MM.1S (cell line): Measurements from ENCODE around the gene XIST.
"Not testable (repeated sequence)": the region's sequence is repeated elsewhere in the genome, so short reads cannot be mapped to it uniquely, and the experiment has no call there.

Experiments
- DNase-seq: peaks from one replicate; pipeline ENCODE4 v3.0.0-alpha.2; 2015
- H2AFZ ChIP-seq: fragments of 300-600 bp; sonication (generic); 2 replicates; pipeline ENCODE4 v1.6.0; 2016; ENCODE audit warnings: antibody characterized with exemption, low read length
- H3F3A ChIP-seq: fragments of 300-600 bp; sonication (generic); 2 replicates; pipeline ENCODE4 v1.6.1; 2016; ENCODE audit warnings: mild to moderate bottlenecking, antibody characterized with exemption, low read length, moderate library complexity, mixed read lengths; ENCODE audit not compliant: insufficient read depth
- H3K27ac ChIP-seq: fragments of 300-600 bp; sonication (generic); 2 replicates; pipeline ENCODE4 v1.5.1; 2016; ENCODE audit warnings: mild to moderate bottlenecking, low read length
- H3K27me3 ChIP-seq: fragments of 300-600 bp; sonication (generic); replicated peaks from 2 replicates; pipeline ENCODE4 v1.6.0; 2016; ENCODE audit warnings: low read length; ENCODE audit not compliant: insufficient read depth
- H3K36me3 ChIP-seq: fragments of 300-600 bp; sonication (generic); replicated peaks from 2 replicates; pipeline ENCODE4 v1.6.1; 2016; ENCODE audit warnings: mild to moderate bottlenecking, low read length, mixed read lengths; ENCODE audit not compliant: insufficient read depth
- H3K4me1 ChIP-seq: fragments of 300-600 bp; sonication (generic); 2 replicates; pipeline ENCODE4 v1.6.1; 2016; ENCODE audit warnings: low read length, mixed read lengths
- H3K4me2 ChIP-seq: fragments of 300-600 bp; sonication (generic); 2 replicates; pipeline ENCODE4 v1.6.0; 2016; ENCODE audit warnings: low read depth, low read length
- H3K4me3 ChIP-seq: fragments of 300-600 bp; sonication (generic); 2 replicates; pipeline ENCODE4 v1.5.1; 2016; ENCODE audit warnings: low read length, mixed read lengths
- H3K79me2 ChIP-seq: fragments of 300-600 bp; sonication (generic); 2 replicates; pipeline ENCODE4 v1.6.1; 2016; ENCODE audit warnings: mixed run types, low read length, mixed read lengths
- H3K9ac ChIP-seq: fragments of 300-600 bp; sonication (generic); 2 replicates; pipeline ENCODE4 v1.6.1; 2016; ENCODE audit warnings: low read length, mixed read lengths
- H3K9me2 ChIP-seq: fragments of 300-600 bp; sonication (generic); replicated peaks from 2 replicates; pipeline ENCODE4 v1.6.1; 2016; ENCODE audit warnings: mild to moderate bottlenecking, low read length, mixed read lengths; ENCODE audit not compliant: insufficient read depth
- H3K9me3 ChIP-seq: fragments of 300-600 bp; sonication (generic); replicated peaks from 2 replicates; pipeline ENCODE4 v1.6.1; 2016; ENCODE audit warnings: mild to moderate bottlenecking, low read length, mixed read lengths; ENCODE audit not compliant: insufficient read depth
- H4K20me1 ChIP-seq: fragments of 300-600 bp; sonication (generic); 2 replicates; pipeline ENCODE4 v1.6.1; 2016; ENCODE audit warnings: mild to moderate bottlenecking, low read length, moderate library complexity, mixed read lengths; ENCODE audit not compliant: insufficient read depth
- CTCF ChIP-seq: fragments of 300-600 bp; sonication (generic); IDR thresholded peaks from 2 replicates; pipeline ENCODE4 v1.5.1; 2016; ENCODE audit warnings: antibody characterized with exemption, low read length, mixed read lengths
- EZH2 ChIP-seq: fragments of 300-600 bp; sonication (generic); optimal IDR thresholded peaks from 2 replicates; pipeline ENCODE3; 2017; ENCODE audit warnings: low read depth, mild to moderate bottlenecking, antibody characterized with exemption, low read length, mixed read lengths
- EZH2phosphoT487 ChIP-seq: fragments of 300-600 bp; sonication (generic); IDR thresholded peaks from 2 replicates; pipeline ENCODE4 v1.6.1; 2018; ENCODE audit warnings: antibody characterized with exemption, low read length

The XIST gene

GRCh38 chrX:73799888-73800287 lies 52.6 kb downstream of the XIST start:
- Histone ChIP-seq H3F3A (no peaks in the 10 kb centered on the region), H4K20me1 (no peaks in the 10 kb centered on the region), H2AFZ (no peak overlapping the region), H3K79me2 (no peaks in the 10 kb centered on the region), H3K27me3 (no peaks in the 10 kb centered on the region), H3K36me3 (no peaks in the 10 kb centered on the region), H3K27ac (no peak overlapping the region), H3K4me2 (no peak overlapping the region), H3K9me2 (no peaks in the 10 kb centered on the region), H3K9ac (no peak overlapping the region), H3K4me1 (no peaks in the 10 kb centered on the region), H3K9me3 (no peaks in the 10 kb centered on the region), H3K4me3 (no peak overlapping the region)
- TF ChIP-seq EZH2phosphoT487 (no peak), CTCF (no peak), EZH2 (no peak)
- no peak for DNase-seq

- DNase-seq, H3K4me3 ChIP-seq, H3K9me3 ChIP-seq, H3F3A ChIP-seq, H3K4me2 ChIP-seq, H4K20me1 ChIP-seq, H2AFZ ChIP-seq, H3K79me2 ChIP-seq, H3K27ac ChIP-seq, H3K36me3 ChIP-seq, H3K4me1 ChIP-seq, H3K27me3 ChIP-seq, H3K9me2 ChIP-seq, H3K9ac ChIP-seq: not testable (repeated sequence)
These were observed 60.0 kb downstream of the XIST start for GRCh38 chrX:73792511-73792910.

- TF ChIP-seq CTCF (no peak), EZH2 (no peak), EZH2phosphoT487 (no peak)
- Histone ChIP-seq H3K4me1 (no peaks in the 10 kb centered on the region), H3K4me2 (no peak overlapping the region), H3K79me2 (no peaks in the 10 kb centered on the region), H3K27me3 (no peaks in the 10 kb centered on the region), H3K9me2 (no peaks in the 10 kb centered on the region), H3K4me3 (no peak overlapping the region), H2AFZ (no peak overlapping the region), H3K9ac (no peak overlapping the region), H3F3A (no peaks in the 10 kb centered on the region), H3K9me3 (no peaks in the 10 kb centered on the region), H4K20me1 (no peaks in the 10 kb centered on the region), H3K27ac (no peak overlapping the region), H3K36me3 (no peaks in the 10 kb centered on the region)
- DNase-seq: no peak
These were observed 67.0 kb downstream of the XIST start for GRCh38 chrX:73785493-73785892.
